HepG2 (cell line): Measurements from ENCODE around the gene CCDC106. TPM values are rescaled to one million over a fixed set of nuclear protein-coding genes. Genes with fewer than 3 reads are reported as not detected.
A peak's percentile ranks its signal among the peaks of the same experiment; 100 is the strongest.

Experiments used
- ATAC-seq: fragments of 200-7000 bp; cut with Tn5 transposase; 3 replicates; pipeline ENCODE4 v1.9.1; 2020; ENCODE audit warnings: mild to moderate bottlenecking, moderate library complexity
- BruUV-seq: library from RNA; stranded (reverse); fragments of 400-500 nt; replicated peaks from 2 replicates; lab custom pipeline; 2021; lab: Mats Ljungman, UMichigan
- CTCF ChIA-PET: fragments of 300-600 bp; formaldehyde crosslinking; extraction: SDS; loops from one replicate; lab custom pipeline; 2021; ENCODE audit warnings: low total read pairs, inconsistent platforms, low intra/inter-chr PET ratio; lab: Yijun Ruan, JAX
- POLR2A ChIA-PET: fragments of 350-600 bp; sonication (Branson Sonifier 250); formaldehyde crosslinking; loops from one replicate; lab custom pipeline; 2020; ENCODE audit warnings: antibody characterized with exemption, inconsistent platforms; lab: Yijun Ruan, JAX
- DNase-seq: peaks from one replicate; pipeline ENCODE4 v3.0.0-alpha.2; 2015; ENCODE audit warnings: low spot score
- FAIRE-seq: peaks from 3 replicates; lab custom pipeline; 2011; peaks lifted over from hg19 to GRCh38; lab: Jason Lieb, UNC
- H2AFZ ChIP-seq: one replicate; pipeline ENCODE4 v1.6.1; 2011; ENCODE audit warnings: low read length, inconsistent platforms
- H3K27ac ChIP-seq: fragments of 300-600 bp; 3 replicates; pipeline ENCODE4 v1.8.0; 2011; ENCODE audit warnings: mixed run types, mild to moderate bottlenecking, mixed read lengths, low read length, inconsistent platforms; ENCODE audit not compliant: insufficient read depth; ENCODE audit errors: extremely low read length
- H3K27me3 ChIP-seq, 2 experiments: fragments of 200-600 bp in 1 of 2; 2 replicates in 1 of 2; 3 replicates in 1 of 2; pipeline versions ENCODE4 v1.6.0 to v1.8.0; 2011; ENCODE audit warnings: low read length in 2 of 2, mild to moderate bottlenecking in 2 of 2, moderate library complexity in 2 of 2, inconsistent platforms in 1 of 2; ENCODE audit not compliant: insufficient read depth in 2 of 2, control insufficient read depth in 1 of 2
- H3K36me3 ChIP-seq, 2 experiments: fragments of 200-600 bp in 1 of 2; replicated peaks in 1 of 2; 2 replicates in 1 of 2; 3 replicates in 1 of 2; pipeline versions ENCODE4 v1.5.1 to v1.8.0; 2011; ENCODE audit warnings: low read length in 2 of 2, inconsistent platforms in 1 of 2; ENCODE audit not compliant: insufficient read depth in 2 of 2, control insufficient read depth in 1 of 2
- H3K4me1 ChIP-seq: 2 replicates; pipeline ENCODE4 v1.5.1; 2012; ENCODE audit warnings: low read length, inconsistent platforms; ENCODE audit not compliant: insufficient read depth
- H3K4me2 ChIP-seq: 2 replicates; pipeline ENCODE4 v1.6.0; 2011; ENCODE audit warnings: low read depth, low read length, inconsistent platforms
- H3K4me3 ChIP-seq, 3 experiments: fragments of 200-600 bp in 1 of 3; sonication (generic), shearing (Covaris generic) in 1 of 3; replicated peaks in 1 of 3; 2 replicates each; pipeline ENCODE4 v1.5.1; 2011 to 2016; ENCODE audit warnings: low read length in 3 of 3, inconsistent platforms in 2 of 3, low read depth in 2 of 3, mild to moderate bottlenecking in 2 of 3, control low read depth in 1 of 3, mixed read lengths in 1 of 3; ENCODE audit not compliant: insufficient read depth in 1 of 3
- H3K79me2 ChIP-seq: one replicate; pipeline ENCODE4 v1.6.1; 2011; ENCODE audit warnings: low read length, inconsistent platforms; ENCODE audit not compliant: insufficient read depth
- H3K9ac ChIP-seq: 2 replicates; pipeline ENCODE4 v1.6.0; 2011; ENCODE audit warnings: mild to moderate bottlenecking, low read depth, low read length, inconsistent platforms; ENCODE audit not compliant: insufficient read depth
- H3K9me3 ChIP-seq: 2 replicates; pipeline ENCODE4 v1.5.1; 2012; ENCODE audit warnings: mild to moderate bottlenecking, low read length
- H4K20me1 ChIP-seq: 2 replicates; pipeline ENCODE4 v1.6.0; 2011; ENCODE audit warnings: inconsistent platforms, mild to moderate bottlenecking, low read length, moderate library complexity; ENCODE audit not compliant: insufficient read depth
- AGO2 ChIP-seq: fragments of 200-400 bp; formaldehyde crosslinking; optimal IDR thresholded peaks from 2 replicates; pipeline ENCODE3; 2017; ENCODE audit warnings: mild to moderate bottlenecking, low read depth, low read length, moderate library complexity
- ARHGAP35 ChIP-seq: sonication (generic); formaldehyde crosslinking; IDR thresholded peaks from 2 replicates; pipeline ENCODE4 v1.9.0; 2022; ENCODE audit warnings: mild to moderate bottlenecking, inconsistent platforms, moderate library complexity, missing genetic modification reagents, borderline replicate concordance
- CBFB ChIP-seq: sonication (generic); formaldehyde crosslinking; IDR thresholded peaks from 2 replicates; pipeline ENCODE4 v1.4.0; 2020; ENCODE audit warnings: missing genetic modification reagents
- CCDC6 ChIP-seq: sonication (generic); formaldehyde crosslinking; IDR thresholded peaks from 2 replicates; pipeline ENCODE4 v1.8.1; 2022; ENCODE audit warnings: mild to moderate bottlenecking, missing genetic modification reagents, moderate library complexity
- FOXO1 ChIP-seq: sonication (generic); formaldehyde crosslinking; IDR thresholded peaks from 2 replicates; pipeline ENCODE4 v1.4.0; 2020; ENCODE audit warnings: missing genetic modification reagents
- HOXA9 ChIP-seq: sonication (generic); formaldehyde crosslinking; IDR thresholded peaks from 2 replicates; pipeline ENCODE4 v1.8.1; 2022; ENCODE audit warnings: missing genetic modification reagents, mild to moderate bottlenecking, moderate library complexity, borderline replicate concordance
- PRDM10 ChIP-seq: sonication (generic); formaldehyde crosslinking; IDR thresholded peaks from 2 replicates; pipeline ENCODE4 v1.4.0; 2020; ENCODE audit warnings: low read depth, missing genetic modification reagents
- RAD21 ChIP-seq: fragments of 450-650 bp; formaldehyde crosslinking; IDR thresholded peaks from 2 replicates; pipeline ENCODE4 v1.5.0; 2020; ENCODE audit warnings: mild to moderate bottlenecking
- SMYD3 ChIP-seq: sonication (generic); formaldehyde crosslinking; IDR thresholded peaks from 2 replicates; pipeline ENCODE4 v1.8.1; 2023; ENCODE audit warnings: mild to moderate bottlenecking, missing genetic modification reagents
- SSRP1 ChIP-seq: IDR thresholded peaks from 2 replicates; pipeline ENCODE4 v1.6.1; 2016; ENCODE audit warnings: control low read depth
- STAT6 ChIP-seq: sonication (generic); formaldehyde crosslinking; IDR thresholded peaks from 2 replicates; pipeline ENCODE4 v1.4.0; 2020; ENCODE audit warnings: missing genetic modification reagents, mild to moderate bottlenecking, borderline replicate concordance
- ZNF33A ChIP-seq: sonication (generic); formaldehyde crosslinking; IDR thresholded peaks from 2 replicates; pipeline ENCODE4 v1.5.1; 2020; ENCODE audit warnings: missing genetic modification reagents, mild to moderate bottlenecking, moderate library complexity, borderline replicate concordance
- ZNF768 ChIP-seq: sonication (generic); formaldehyde crosslinking; IDR thresholded peaks from 2 replicates; pipeline ENCODE4 v1.4.0; 2020; ENCODE audit warnings: missing genetic modification reagents
- WGBS: methylation state at CpG from one replicate; pipeline ENCODE4 v1.1.6; 2017; ENCODE audit warnings: low lambda C conversion rate; 5-methylcytosine and 5-hydroxymethylcytosine counted together
- in situ Hi-C: cut with HindIII; loops from 2 replicates; pipeline ENCODE4 v1.10.0; 2017; ENCODE audit warnings: low pct_unique_long_range_greater_than_20kb; ENCODE audit not compliant: extremely low pct_ligation_motif_present
- intact Hi-C: fragments of 100-400 bp; cut with micrococcal nuclease; formaldehyde crosslinking; loops from one replicate; pipeline ENCODE4 v1.10.0; 2022; ENCODE audit not compliant: unreplicated experiment
- polyA plus RNA-seq, 8 experiments: library from polyadenylated mRNA; depleted of rRNA in 3 of 8; stranded (reverse) in 7 of 8; unstranded in 1 of 8; fragments of >200 nt; fragmentation: Illumina TruSeq in 4 of 8; extraction: Trizol in 4 of 8; gene quantifications; 2 replicates each; pipeline versions ENCODE4 v1.2.1 to v1.2.3, GENCODE V29; 2011 to 2016; ENCODE audit warnings: low read depth in 4 of 8, missing spikeins in 1 of 8, mixed read lengths in 1 of 8; ENCODE audit not compliant: insufficient read depth in 1 of 8
- total RNA-seq, 5 experiments: library from RNA; depleted of rRNA; stranded (reverse); fragments of >200 nt; fragmentation: Illumina TruSeq; extraction: Trizol; gene quantifications; 2 replicates each; pipeline ENCODE4 v1.2.3, GENCODE V29; 2016; ENCODE audit warnings: low read depth in 1 of 5
- TF ChIP-seq, protein P1 (sequence below): sonication (generic); formaldehyde crosslinking; IDR thresholded peaks from 2 replicates; pipeline ENCODE4 v1.5.0; 2020; ENCODE audit warnings: missing genetic modification reagents, mild to moderate bottlenecking, borderline replicate concordance

Gene CCDC106
- total and polyA plus RNA-seq, 2 of the 13 experiments (the other 11 are each of a cell fraction or from before 2014, with no cell fraction given): 4.7 to 8.8 TPM

GRCh38 chr19:55599468-55599841 is 48.6 kb upstream of the CCDC106 start, which contains the start of gene FIZ1 (continued):
- TF ChIP-seq PRDM10 (CRISPR knock-in tag) (peak; percentile 62; the same call in 1 of the 2 replicates), SSRP1 (CRISPR knock-in tag) (no peak), CBFB (CRISPR knock-in tag) (peak; percentile 9; the same call in 1 of the 2 replicates)

GRCh38 chr19:55599842-55600661 is 48.0 kb upstream of the CCDC106 start, which contains the start of gene ZNF524:
Gene ZNF524, plus strand, starts transcription at chr19:55600288. Its CDS starts 1,825 bp downstream, at chr19:55602113.
- ChIA-PET POLR2A (interaction anchor here (1.0 to 4.9 kb wide), 25 partner anchors 15 to 482 kb away, joined by 3 to 66 read pairs (median 6); partner anchors contain the start of genes HSPBP1, ISOC2, PPP1R12C and PPP6R1), CTCF (no interaction called here)
- 0% methylated on average over 10 of the region's 97 CpGs for WGBS
- intact Hi-C loops: loop anchor here (2.0 to 10.0 kb wide), 3 partner anchors 13 to 45 kb away; partner anchors contain the start of gene ZNF579
- H3K9me3 ChIP-seq: no peaks in the 10 kb centered on the region
- peak within 1 kb of the TSS; percentile 98 for H3K27ac ChIP-seq
- peaks cover 42% of the 10 kb centered on the region for H3K4me1 ChIP-seq
- in situ Hi-C loops: no loop called here
- BruUV-seq: TSS peak; percentile 50
- peak within 1 kb of the TSS; percentile 98 for H2AFZ ChIP-seq
- peak within 1 kb of the TSS; percentile 73 to 94 (median 90) for H3K4me3 ChIP-seq
- ATAC-seq: peak; percentile 71
- DNase-seq: peak; percentile 85
- FAIRE-seq: no peak
- peak within 1 kb of the TSS; percentile 88 for H3K4me2 ChIP-seq
- no peaks in the 10 kb centered on the region; a peak in 1 of 5 replicates for H3K27me3 ChIP-seq
- H3K36me3 ChIP-seq: peaks cover 6 to 24% of the 10 kb centered on the region in 2 experiments; a peak in 4 of 5 replicates
- H3K9ac ChIP-seq: peak within 1 kb of the TSS; percentile 97
- peaks cover 2% of the 10 kb centered on the region for H3K79me2 ChIP-seq
- 0 out of 2 replicates have a peak, but pooled peaks cover 6% of the 10 kb centered on the region for H4K20me1 ChIP-seq
- no peak for TF ChIP-seq ARHGAP35
- no peak for TF ChIP-seq SMYD3 (CRISPR knock-in tag)
- TF ChIP-seq ZNF33A (CRISPR knock-in tag): no peak
- TF ChIP-seq AGO2: no peak
- TF ChIP-seq HOXA9 (CRISPR knock-in tag): no peak
- TF ChIP-seq, protein P1, sequence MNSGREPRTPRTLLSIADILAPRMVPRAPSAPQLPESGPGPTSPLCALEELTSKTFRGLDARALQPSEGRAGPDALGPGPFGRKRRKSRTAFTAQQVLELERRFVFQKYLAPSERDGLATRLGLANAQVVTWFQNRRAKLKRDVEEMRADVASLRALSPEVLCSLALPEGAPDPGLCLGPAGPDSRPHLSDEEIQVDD (CRISPR knock-in tag): no peak
- 0 out of 2 replicates have a peak, but pooled peaks have one; percentile 44 for TF ChIP-seq CCDC6 (CRISPR knock-in tag)
- no peak for TF ChIP-seq STAT6 (CRISPR knock-in tag)
- peak; percentile 54; the same call in 1 of the 2 replicates for TF ChIP-seq ZNF768 (CRISPR knock-in tag)
- TF ChIP-seq RAD21 (CRISPR knock-in tag): peak; percentile 30; the same call in 1 of the 2 replicates
- 0 out of 2 replicates have a peak, but pooled peaks have one; percentile 13 for TF ChIP-seq FOXO1
